RPMI7951 (cell line): ENCODE results near the gene ARL2BP. TPM values are rescaled to one million over a fixed set of nuclear protein-coding genes. Genes with fewer than 3 reads are reported as not detected.
A peak's percentile ranks its signal among the peaks of the same experiment; 100 is the strongest.
"Not testable (repeated sequence)": the region's sequence is repeated elsewhere in the genome, so short reads cannot be mapped to it uniquely, and the experiment has no call there.

Experiments
- DNase-seq: peaks from one replicate; pipeline ENCODE4 v3.0.0-alpha.2; 2012; ENCODE audit warnings: low read depth
- total RNA-seq: library from RNA; depleted of rRNA; stranded (reverse); fragments of >200 nt; shearing (Covaris generic); gene quantifications from 2 replicates; pipeline ENCODE4 v1.2.3, GENCODE V29; 2014

ARL2BP gene
- total RNA-seq, 1 experiment from 2014 or later = 134 TPM

- DNase-seq = no peak
Observed at GRCh38 chr16:57263541-57264351, 18.7 kb downstream of the ARL2BP start.

GRCh38 chr16:57264381-57264780 is 19.3 kb downstream of the ARL2BP start:
- DNase-seq = no peak

DNA sequence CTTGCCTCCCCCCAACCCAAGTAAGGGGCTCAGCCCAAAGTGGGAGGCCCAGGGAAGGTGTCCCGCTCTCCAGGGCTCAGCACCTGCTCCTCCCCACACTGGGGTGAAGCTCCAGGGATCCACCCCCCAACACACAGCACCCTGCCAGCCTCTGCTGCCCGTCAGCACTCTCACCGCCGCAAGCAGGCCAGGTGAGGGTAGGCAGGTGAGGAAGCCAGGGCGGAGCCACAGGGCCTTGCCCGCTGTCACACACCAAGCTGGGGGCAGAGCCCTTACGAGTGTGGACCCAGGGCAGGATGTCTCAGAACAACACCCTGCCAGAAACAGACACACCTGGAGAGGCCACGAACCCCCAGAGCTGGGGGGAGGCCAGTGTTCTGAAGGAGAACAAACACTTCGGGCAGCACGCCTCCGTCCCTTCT is 19.9 kb downstream of the ARL2BP start:
- DNase-seq = no peak

DNA sequence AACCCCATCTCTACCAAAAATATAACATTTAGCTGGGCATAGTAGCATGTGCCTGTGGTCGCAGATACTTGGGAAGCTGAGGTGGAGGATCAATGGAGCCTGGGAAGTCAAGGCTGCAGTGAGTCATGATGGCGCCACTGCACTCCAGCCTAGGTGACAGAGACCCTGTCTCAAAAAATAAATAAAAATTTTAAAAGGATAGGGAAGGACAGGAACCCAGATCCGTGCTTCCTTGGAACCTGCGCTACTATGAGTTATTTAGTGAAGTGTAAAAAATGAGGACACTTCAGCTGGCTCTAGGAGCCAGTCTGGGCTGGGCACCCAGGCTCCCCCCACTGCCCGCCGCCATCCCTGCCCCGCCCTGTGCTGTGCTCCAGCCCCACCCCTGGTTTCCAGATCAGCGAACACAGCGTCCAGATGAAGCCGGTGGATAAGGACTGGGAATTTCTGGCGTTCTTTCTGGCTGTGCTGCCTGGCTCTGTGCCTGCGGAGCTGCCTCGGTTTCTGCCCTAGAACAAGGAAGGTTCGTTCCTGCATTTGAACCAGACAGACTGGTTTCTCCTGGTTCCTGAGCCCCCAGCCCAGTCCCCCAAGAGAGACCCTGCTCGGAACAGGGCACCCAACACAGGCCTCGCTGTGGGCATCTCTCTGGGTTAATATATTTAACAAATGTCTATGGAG is 20.9 kb downstream of the ARL2BP start:
- peak; percentile 22 for DNase-seq

DNA sequence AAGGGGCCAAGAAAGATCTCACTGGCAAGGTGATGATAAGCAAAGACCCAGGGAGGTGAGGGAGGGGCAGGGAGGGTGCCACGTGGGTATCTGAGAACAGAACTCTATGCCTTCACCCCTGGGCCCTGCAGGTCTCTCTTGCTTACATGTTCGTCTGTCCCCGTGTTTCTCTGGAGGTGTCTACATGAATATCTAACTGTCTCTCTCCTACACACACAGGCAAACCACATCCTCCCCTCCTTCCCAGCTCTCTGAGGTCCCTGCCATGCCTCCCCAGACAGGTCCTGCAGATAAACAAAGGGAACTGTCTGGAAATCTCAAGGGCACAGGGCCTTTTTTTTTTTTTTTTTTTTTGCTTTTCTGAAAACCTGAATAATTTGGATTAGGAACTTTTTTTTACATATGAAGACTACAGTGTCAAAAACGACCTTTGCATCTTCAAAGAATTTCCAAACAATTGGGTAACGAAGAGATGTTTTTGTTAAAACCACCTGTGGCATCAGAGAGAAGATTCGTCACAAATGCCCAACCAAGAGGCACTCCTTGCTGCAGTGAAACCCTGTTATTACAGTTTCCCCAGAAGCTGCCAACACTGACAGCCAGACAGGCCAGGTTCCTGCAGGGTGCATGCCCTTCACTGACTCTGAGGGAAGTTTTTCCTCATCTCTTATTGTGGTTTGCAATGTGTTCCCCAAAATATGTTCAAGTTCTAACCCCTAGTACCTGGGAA is 21.6 kb downstream of the ARL2BP start:
- peak; percentile 10 for DNase-seq

GRCh38 chr16:57267343-57267742 is 22.3 kb downstream of the ARL2BP start:
- not testable (repeated sequence) for DNase-seq

- DNase-seq = no peak
Observed at GRCh38 chr16:57268804-57269800, 24.0 kb downstream of the ARL2BP start.

DNA sequence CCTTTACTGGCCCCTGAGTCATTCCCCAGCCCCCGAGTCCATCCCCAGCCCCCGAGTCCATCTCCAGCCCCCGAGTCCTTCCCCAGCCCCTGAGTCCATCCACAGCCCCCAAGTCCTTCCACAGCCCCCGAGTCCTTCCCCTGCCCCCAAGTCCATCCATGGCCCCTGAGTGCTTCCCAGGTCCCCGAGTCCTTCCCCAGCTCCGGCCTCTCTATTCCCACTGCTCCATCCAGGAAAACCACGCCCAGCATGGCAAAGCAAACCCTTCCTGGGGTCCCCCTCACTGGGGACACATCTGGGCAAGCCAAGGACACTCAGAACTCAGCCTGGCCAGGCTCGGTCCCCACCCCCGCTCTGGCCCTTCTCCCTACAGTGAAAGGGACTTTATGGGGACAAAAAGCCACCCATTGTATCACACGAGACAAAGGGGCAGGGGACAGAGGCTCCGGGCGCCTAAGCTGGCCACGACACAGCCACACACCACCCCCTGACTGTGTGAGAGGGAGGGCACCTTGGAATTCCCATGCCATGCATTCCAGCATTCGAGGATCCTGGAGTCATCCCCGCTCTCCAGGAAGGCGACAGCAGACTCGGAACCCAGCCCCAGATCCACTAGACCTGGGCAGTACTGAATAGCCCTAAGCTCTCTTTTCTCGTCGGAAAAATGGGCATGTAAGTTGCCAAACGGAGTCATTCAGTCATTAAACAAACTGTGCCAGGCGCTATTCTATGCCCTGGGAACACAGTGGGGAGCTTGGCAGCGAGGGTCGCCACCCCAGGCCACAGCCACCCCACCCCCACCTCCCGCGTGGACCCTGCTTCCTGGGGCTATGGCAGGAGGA is 25.4 kb downstream of the ARL2BP start:
- DNase-seq = no peak

- no peak for DNase-seq
Observed at GRCh38 chr16:57271063-57271345, 25.9 kb downstream of the ARL2BP start.

- DNase-seq = no peak
Observed at GRCh38 chr16:57271867-57272495, 26.9 kb downstream of the ARL2BP start.

- no peak for DNase-seq
Observed at GRCh38 chr16:57273359-57273758, 28.3 kb downstream of the ARL2BP start.

GRCh38 chr16:57273826-57274225 is 28.8 kb downstream of the ARL2BP start:
- DNase-seq = no peak

DNA sequence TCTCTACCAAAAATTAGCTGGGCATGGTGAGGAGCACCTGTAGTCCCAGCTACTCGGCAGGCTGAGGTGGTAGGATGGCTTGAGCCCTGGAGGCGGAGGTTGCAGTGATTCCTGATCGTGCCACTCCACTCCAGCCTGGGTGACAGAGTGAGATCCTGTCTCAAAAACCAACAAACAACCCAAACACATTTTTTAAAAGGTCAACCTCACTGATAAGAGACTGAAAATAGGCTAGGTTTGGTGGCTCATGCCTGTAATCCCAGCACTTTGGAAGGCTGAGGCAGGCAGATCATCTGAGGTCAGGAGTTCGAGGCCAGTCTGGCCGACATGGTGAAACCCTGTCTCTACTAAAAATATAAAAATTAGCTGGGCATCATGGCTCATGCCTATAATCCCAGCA is 30.9 kb downstream of the ARL2BP start:
- not testable (repeated sequence) for DNase-seq

DNA sequence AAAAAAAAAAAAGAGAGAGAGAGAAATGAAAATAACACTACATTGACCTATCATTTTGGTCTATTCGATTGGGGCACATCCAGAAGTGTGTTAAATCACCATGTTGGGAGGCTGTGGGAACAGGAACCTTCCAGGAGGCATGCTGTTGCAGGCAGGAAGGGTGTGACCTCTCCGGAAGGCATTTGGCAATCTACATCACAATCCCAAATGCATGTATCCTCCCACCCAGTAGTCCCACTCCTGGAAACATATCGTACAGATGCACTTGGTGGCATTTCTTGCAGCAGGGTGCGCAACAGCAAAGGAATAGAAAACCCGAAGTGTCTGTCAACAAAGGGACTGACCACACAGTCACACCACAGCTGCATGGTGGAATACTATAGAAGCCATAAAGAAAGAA is 31.5 kb downstream of the ARL2BP start:
- DNase-seq = peak; percentile 68

GRCh38 chr16:57277586-57277985 is 32.5 kb downstream of the ARL2BP start:
- peak; percentile 92 for DNase-seq

DNA sequence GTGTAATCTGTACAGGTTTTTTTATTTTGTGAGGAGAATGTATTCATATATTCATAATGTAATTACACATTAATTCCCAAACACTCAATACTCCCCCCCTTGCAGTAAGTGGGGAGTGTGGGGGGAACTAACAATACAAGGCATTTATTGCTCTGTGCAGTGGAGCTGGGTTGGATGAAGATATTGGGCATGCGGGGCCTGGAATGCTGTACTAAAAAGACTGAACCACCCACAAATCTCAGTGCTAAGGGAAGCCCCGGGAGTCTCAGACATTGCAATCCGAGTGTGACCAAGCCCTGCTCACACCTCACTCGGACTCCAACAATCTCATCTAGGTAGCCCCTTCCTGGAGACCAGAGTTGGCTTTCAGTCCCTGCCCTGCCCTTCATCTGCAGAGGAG is 33.4 kb downstream of the ARL2BP start:
- no peak for DNase-seq

DNA sequence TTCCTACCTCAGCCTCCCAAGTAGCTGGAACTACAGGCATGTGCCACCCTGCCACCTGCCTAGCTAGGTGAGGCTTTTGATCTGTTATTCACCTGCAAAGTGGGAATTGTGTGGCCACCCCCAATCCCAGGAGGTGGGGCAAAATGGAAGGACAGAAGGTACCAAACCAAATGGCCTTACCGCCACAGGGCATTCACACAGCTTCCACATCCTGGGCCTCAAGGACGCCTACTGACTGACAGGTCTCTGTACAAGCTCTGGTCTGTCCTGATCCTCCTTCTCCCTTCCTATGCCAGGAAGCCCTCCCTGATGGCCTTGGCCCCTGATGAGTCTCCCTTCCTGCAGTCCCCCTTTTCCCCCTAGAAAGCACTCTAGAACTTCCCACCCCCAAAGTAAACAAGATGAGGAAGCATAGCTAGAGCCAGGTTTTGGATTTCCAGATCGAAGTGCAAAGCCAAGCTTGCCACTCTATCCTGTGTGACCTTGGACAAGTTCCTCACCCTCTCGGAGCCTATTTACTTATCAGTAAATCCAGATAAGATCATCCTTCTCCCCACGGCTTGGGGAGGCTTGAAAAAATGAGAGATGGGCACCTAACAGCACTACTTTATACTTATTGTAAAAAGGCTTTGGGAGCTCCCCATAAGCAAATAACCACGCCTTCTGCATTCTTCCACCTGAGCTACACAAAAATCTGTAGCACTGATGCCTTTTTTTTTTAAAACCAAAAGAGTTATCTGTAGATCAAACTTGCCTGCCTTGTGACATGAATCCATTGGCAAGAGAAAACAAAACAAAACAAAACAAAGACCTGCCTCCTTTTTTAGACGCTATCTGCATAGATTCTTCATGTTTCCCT is 35.0 kb downstream of the ARL2BP start:
- no peak for DNase-seq

DNA sequence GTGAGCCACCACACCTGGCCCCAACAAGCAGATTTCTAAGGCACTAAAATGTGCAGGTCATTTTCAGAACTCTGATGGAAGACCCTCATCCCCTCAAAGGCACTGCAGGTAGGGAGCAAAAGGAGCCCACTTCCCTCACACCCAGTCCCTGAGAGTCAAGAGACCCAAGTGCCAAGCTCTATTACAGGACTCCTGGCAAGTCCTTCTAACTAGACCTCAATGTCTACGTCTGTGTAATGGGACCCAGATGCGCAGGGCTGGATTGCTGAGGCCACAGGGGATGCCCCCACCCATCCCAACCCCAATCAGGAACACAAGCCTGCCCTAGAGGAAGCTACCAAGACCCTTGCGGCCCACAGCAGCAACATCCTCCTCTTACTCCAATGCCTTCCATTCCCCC is 36.7 kb downstream of the ARL2BP start:
- no peak for DNase-seq
